ENCODE measurements around the gene MUC5AC. TPM values are rescaled to one million over a fixed set of nuclear protein-coding genes. Genes with fewer than 3 reads are reported as not detected.

Gene MUC5AC
- total RNA-seq, 1 experiment from 2014 or later, result not detected

GRCh38 chr11:1225386-1226225 is 67.9 kb downstream of the MUC5AC start:
- no peak for DNase-seq (ENCODE audit: low spot score)

GRCh38 chr11:1226226-1226985 is 68.7 kb downstream of the MUC5AC start:
- DNase-seq (ENCODE audit: low spot score), result no peak

GRCh38 chr11:1226986-1227550 is 69.3 kb downstream of the MUC5AC start:
- DNase-seq (ENCODE audit: low spot score), result no peak

- DNase-seq (ENCODE audit: low spot score), result no peak
Observed at GRCh38 chr11:1227551-1228100, 69.9 kb downstream of the MUC5AC start.

- no peak for DNase-seq (ENCODE audit: low spot score)
Observed at GRCh38 chr11:1228101-1228821, 70.5 kb downstream of the MUC5AC start.

- DNase-seq (ENCODE audit: low spot score), result no peak
Observed at GRCh38 chr11:1228921-1229451, 71.2 kb downstream of the MUC5AC start.

- DNase-seq (ENCODE audit: low spot score), result no peak
Observed at GRCh38 chr11:1229471-1230120, 71.8 kb downstream of the MUC5AC start.

GRCh38 chr11:1230121-1230455 is 72.3 kb downstream of the MUC5AC start:
- DNase-seq (ENCODE audit: low spot score), result no peak

- no peak for DNase-seq (ENCODE audit: low spot score)
Observed at GRCh38 chr11:1230456-1231395, 73.0 kb downstream of the MUC5AC start.

- DNase-seq (ENCODE audit: low spot score), result no peak
Observed at GRCh38 chr11:1231396-1232020, 73.8 kb downstream of the MUC5AC start.

- DNase-seq (ENCODE audit: low spot score), result no peak
Observed at GRCh38 chr11:1232021-1232882, 74.5 kb downstream of the MUC5AC start.

GRCh38 chr11:1232883-1233321 is 75.1 kb downstream of the MUC5AC start:
- no peak for DNase-seq (ENCODE audit: low spot score)

GRCh38 chr11:1233351-1234053 is 75.7 kb downstream of the MUC5AC start:
- DNase-seq (ENCODE audit: low spot score), result no peak

GRCh38 chr11:1234054-1234720 is 76.4 kb downstream of the MUC5AC start:
- no peak for DNase-seq (ENCODE audit: low spot score)

GRCh38 chr11:1234771-1235305 is 77.1 kb downstream of the MUC5AC start:
- no peak for DNase-seq (ENCODE audit: low spot score)

- no peak for DNase-seq (ENCODE audit: low spot score)
Observed at GRCh38 chr11:1235306-1235900, 77.7 kb downstream of the MUC5AC start.
